Activated CD8-positive, alpha-beta memory T cell treated with anti-CD3 and anti-CD28 coated beads, Interleukin-2, amount 10 ng/mL, durations not matched to agents 7 days and 5 days (primary cell): ENCODE data around the gene MTMR1. TPM values are rescaled to one million over a fixed set of nuclear protein-coding genes. Genes with fewer than 3 reads are reported as not detected.
A peak's percentile ranks its signal among the peaks of the same experiment; 100 is the strongest.

Source experiments
- ATAC-seq: fragments of 150-1000 bp; cut with Tn5 transposase; one replicate; pipeline ENCODE4 v1.10.0; 2021; ENCODE audit warnings: moderate library complexity
- CTCF ChIA-PET: fragments of 350-600 bp; sonication (Branson Sonifier 250); formaldehyde crosslinking; loops from one replicate; lab custom pipeline; 2021; ENCODE audit warnings: antibody characterized with exemption; lab: Charles Lee
- DNase-seq: peaks from one replicate; pipeline ENCODE4 v3.0.0-alpha.2; 2020
- H3K27ac Mint-ChIP-seq: one replicate; pipeline ENCODE4 v1.8.0; 2021; ENCODE audit warnings: mild to moderate bottlenecking, mixed read lengths
- H3K27me3 Mint-ChIP-seq: one replicate; pipeline ENCODE4 v1.8.0; 2021; ENCODE audit warnings: mixed read lengths
- H3K36me3 Mint-ChIP-seq: one replicate; pipeline ENCODE4 v1.8.0; 2021; ENCODE audit warnings: mild to moderate bottlenecking, mixed read lengths
- H3K4me1 Mint-ChIP-seq: one replicate; pipeline ENCODE4 v1.8.0; 2021; ENCODE audit warnings: mixed read lengths
- H3K4me3 Mint-ChIP-seq: one replicate; pipeline ENCODE4 v1.8.0; 2021; ENCODE audit warnings: mild to moderate bottlenecking, moderate library complexity, mixed read lengths
- H3K9me3 Mint-ChIP-seq: one replicate; pipeline ENCODE4 v1.8.0; 2022; ENCODE audit warnings: low read depth, mixed read lengths
- total RNA-seq, 2 experiments: library from RNA; stranded (reverse); gene quantifications; one replicate each; pipeline ENCODE4 v1.2.3, GENCODE V29; 2021

The MTMR1 gene
- total RNA-seq, 2 experiments from 2014 or later, result 32.7 to 34.7 TPM

GRCh38 chrX:150768580-150769190 is 75.5 kb downstream of the MTMR1 start:
- H3K27me3 Mint-ChIP-seq, result no peaks in the 10 kb centered on the region
- H3K4me1 Mint-ChIP-seq, result peaks cover 5% of the 10 kb centered on the region
- H3K9me3 Mint-ChIP-seq, result no peaks in the 10 kb centered on the region
- no peaks in the 10 kb centered on the region for H3K36me3 Mint-ChIP-seq
- H3K27ac Mint-ChIP-seq, result no peak overlapping the region
- DNase-seq (no peak), ATAC-seq (no peak)
- CTCF ChIA-PET, result interaction anchor here (0.8 kb wide), 1 partner anchor 10 kb away, joined by 3 read pairs; no protein-coding TSS in a partner anchor
- no peak overlapping the region for H3K4me3 Mint-ChIP-seq

GRCh38 chrX:150769408-150769807 is 76.2 kb downstream of the MTMR1 start:
- no peak for ATAC-seq
- Mint-ChIP-seq H3K4me1 (peaks cover 5% of the 10 kb centered on the region), H3K9me3 (no peaks in the 10 kb centered on the region), H3K36me3 (no peaks in the 10 kb centered on the region), H3K27ac (no peak overlapping the region), H3K27me3 (no peaks in the 10 kb centered on the region), H3K4me3 (no peak overlapping the region)
- CTCF ChIA-PET, result interaction anchor here (0.8 kb wide), 1 partner anchor 11 kb away, joined by 3 read pairs; no protein-coding TSS in a partner anchor
- no peak for DNase-seq

- H3K36me3 Mint-ChIP-seq, result no peaks in the 10 kb centered on the region
- CTCF ChIA-PET, result interaction anchor here (0.7 to 2.7 kb wide), 2 partner anchors 221 to 312 kb away, joined by 3 to 77 read pairs; no protein-coding TSS in a partner anchor
- H3K27ac Mint-ChIP-seq, result no peak overlapping the region
- H3K4me3 Mint-ChIP-seq, result no peak overlapping the region
- no peak for DNase-seq
- no peak for ATAC-seq
- H3K27me3 Mint-ChIP-seq, result no peaks in the 10 kb centered on the region
- no peaks in the 10 kb centered on the region for H3K9me3 Mint-ChIP-seq
- peaks cover 5% of the 10 kb centered on the region for H3K4me1 Mint-ChIP-seq
Observed at GRCh38 chrX:150770623-150771022, 77.4 kb downstream of the MTMR1 start.

GRCh38 chrX:150771116-150771515 is 77.9 kb downstream of the MTMR1 start:
- peaks cover 5% of the 10 kb centered on the region for H3K4me1 Mint-ChIP-seq
- no peak for DNase-seq
- H3K9me3 Mint-ChIP-seq, result no peaks in the 10 kb centered on the region
- CTCF ChIA-PET, result interaction anchor here (0.7 to 2.7 kb wide), 3 partner anchors 220 to 589 kb away, joined by 3 to 77 read pairs (median 5); no protein-coding TSS in a partner anchor
- H3K36me3 Mint-ChIP-seq, result no peaks in the 10 kb centered on the region
- no peaks in the 10 kb centered on the region for H3K27me3 Mint-ChIP-seq
- H3K27ac Mint-ChIP-seq, result no peak overlapping the region
- no peak overlapping the region for H3K4me3 Mint-ChIP-seq
- no peak for ATAC-seq

GRCh38 chrX:150772150-150772970 is 79.2 kb downstream of the MTMR1 start:
- Mint-ChIP-seq H3K4me1 (peaks cover 5% of the 10 kb centered on the region), H3K4me3 (no peak overlapping the region), H3K27me3 (no peaks in the 10 kb centered on the region), H3K27ac (no peak overlapping the region), H3K36me3 (no peaks in the 10 kb centered on the region), H3K9me3 (no peaks in the 10 kb centered on the region)
- DNase-seq, result peak; percentile 78
- CTCF ChIA-PET, result interaction anchor here (0.6 to 2.7 kb wide), 18 partner anchors 9 to 588 kb away, joined by 3 to 77 read pairs (median 3); no protein-coding TSS in a partner anchor
- peak; percentile 91 for ATAC-seq

- no peaks in the 10 kb centered on the region for H3K27me3 Mint-ChIP-seq
- CTCF ChIA-PET, result interaction anchor here (1.3 to 2.7 kb wide), 5 partner anchors 8 to 309 kb away, joined by 3 to 77 read pairs (median 3); no protein-coding TSS in a partner anchor
- no peak overlapping the region for H3K27ac Mint-ChIP-seq
Observed at GRCh38 chrX:150773117-150773516, 79.9 kb downstream of the MTMR1 start.

GRCh38 chrX:150773634-150774033 is 80.4 kb downstream of the MTMR1 start:
- no peaks in the 10 kb centered on the region for H3K27me3 Mint-ChIP-seq
- H3K27ac Mint-ChIP-seq, result no peak overlapping the region
- DNase-seq, result no peak
- no peak for ATAC-seq
- no peaks in the 10 kb centered on the region for H3K4me1 Mint-ChIP-seq
- H3K4me3 Mint-ChIP-seq, result no peak overlapping the region
- CTCF ChIA-PET, result interaction anchor here (2.0 kb wide), 1 partner anchor 25 kb away, joined by 5 read pairs; no protein-coding TSS in a partner anchor
- H3K36me3 Mint-ChIP-seq, result no peaks in the 10 kb centered on the region
- no peaks in the 10 kb centered on the region for H3K9me3 Mint-ChIP-seq

More at GRCh38 chrX:150773117-150773516, 79.9 kb downstream of the MTMR1 start:
- ATAC-seq, result no peak
- no peak for DNase-seq
- peaks cover under 1% of the 10 kb centered on the region for H3K4me1 Mint-ChIP-seq
- H3K4me3 Mint-ChIP-seq, result no peak overlapping the region
- H3K9me3 Mint-ChIP-seq, result no peaks in the 10 kb centered on the region
- H3K36me3 Mint-ChIP-seq, result no peaks in the 10 kb centered on the region

- DNase-seq (no peak), ATAC-seq (no peak)
- CTCF ChIA-PET, result interaction anchor here (1.2 kb wide), 1 partner anchor 307 kb away, joined by 7 read pairs; no protein-coding TSS in a partner anchor
Observed at GRCh38 chrX:150774798-150775568, 81.8 kb downstream of the MTMR1 start.

GRCh38 chrX:150775569-150776350 is 82.6 kb downstream of the MTMR1 start:
- Mint-ChIP-seq H3K27me3 (no peaks in the 10 kb centered on the region), H3K4me1 (peaks cover 8% of the 10 kb centered on the region), H3K27ac (no peak overlapping the region), H3K36me3 (no peaks in the 10 kb centered on the region), H3K4me3 (no peak overlapping the region), H3K9me3 (no peaks in the 10 kb centered on the region)
- CTCF ChIA-PET, result interaction anchor here (1.0 to 1.2 kb wide), 2 partner anchors 306 to 307 kb away, joined by 3 to 7 read pairs; no protein-coding TSS in a partner anchor
- DNase-seq (no peak), ATAC-seq (no peak)

More at GRCh38 chrX:150774798-150775568, 81.8 kb downstream of the MTMR1 start:
- no peak overlapping the region for H3K4me3 Mint-ChIP-seq
- H3K9me3 Mint-ChIP-seq, result no peaks in the 10 kb centered on the region
- no peak overlapping the region for H3K27ac Mint-ChIP-seq
- H3K36me3 Mint-ChIP-seq, result no peaks in the 10 kb centered on the region
- H3K4me1 Mint-ChIP-seq, result peaks cover 8% of the 10 kb centered on the region
- no peaks in the 10 kb centered on the region for H3K27me3 Mint-ChIP-seq

- H3K4me3 Mint-ChIP-seq, result no peak overlapping the region
- no peak overlapping the region for H3K27ac Mint-ChIP-seq
- ATAC-seq (no peak), DNase-seq (no peak)
- no peaks in the 10 kb centered on the region for H3K36me3 Mint-ChIP-seq
- CTCF ChIA-PET, result no interaction called here
- H3K4me1 Mint-ChIP-seq, result peaks cover 8% of the 10 kb centered on the region
- H3K27me3 Mint-ChIP-seq, result no peaks in the 10 kb centered on the region
- no peaks in the 10 kb centered on the region for H3K9me3 Mint-ChIP-seq
Observed at GRCh38 chrX:150777328-150777992, 84.3 kb downstream of the MTMR1 start.

GRCh38 chrX:150779385-150779784 is 86.2 kb downstream of the MTMR1 start:
- CTCF ChIA-PET, result no interaction called here
- Mint-ChIP-seq H3K27ac (no peak overlapping the region), H3K36me3 (no peaks in the 10 kb centered on the region), H3K4me3 (no peak overlapping the region), H3K4me1 (peaks cover 8% of the 10 kb centered on the region), H3K27me3 (no peaks in the 10 kb centered on the region), H3K9me3 (no peaks in the 10 kb centered on the region)
- DNase-seq (no peak), ATAC-seq (no peak)

- H3K27me3 Mint-ChIP-seq, result no peaks in the 10 kb centered on the region
- no peaks in the 10 kb centered on the region for H3K36me3 Mint-ChIP-seq
- no peak for ATAC-seq
- no peak overlapping the region for H3K27ac Mint-ChIP-seq
- CTCF ChIA-PET, result interaction anchor here (0.7 kb wide), 1 partner anchor 9 kb away, joined by 3 read pairs; no protein-coding TSS in a partner anchor
- no peak overlapping the region for H3K4me3 Mint-ChIP-seq
- H3K4me1 Mint-ChIP-seq, result peaks cover 8% of the 10 kb centered on the region
- no peak for DNase-seq
- no peaks in the 10 kb centered on the region for H3K9me3 Mint-ChIP-seq
Observed at GRCh38 chrX:150781677-150782076, 88.5 kb downstream of the MTMR1 start.
